IPS-15b (cell line): ENCODE measurements around the gene CNNM2.

Source experiments
- H3K27me3 ChIP-seq: one replicate; pipeline ENCODE4 v1.6.1; 2013; ENCODE audit warnings: low read length; ENCODE audit not compliant: control insufficient read depth, insufficient read depth
- H3K36me3 ChIP-seq: one replicate; pipeline ENCODE4 v1.6.1; 2013; ENCODE audit warnings: low read length; ENCODE audit not compliant: control insufficient read depth, insufficient read depth
- H3K4me1 ChIP-seq: one replicate; pipeline ENCODE4 v1.6.1; 2013; ENCODE audit warnings: mild to moderate bottlenecking, low read length; ENCODE audit not compliant: control insufficient read depth, insufficient read depth
- H3K4me3 ChIP-seq: one replicate; pipeline ENCODE4 v1.5.1; 2013; ENCODE audit warnings: low read depth, low read length
- H3K9ac ChIP-seq: one replicate; pipeline ENCODE4 v1.6.1; 2013; ENCODE audit warnings: low read depth, mild to moderate bottlenecking, low read length
- H3K9me3 ChIP-seq: one replicate; pipeline ENCODE4 v1.6.1; 2013; ENCODE audit warnings: mild to moderate bottlenecking, low read length; ENCODE audit not compliant: control insufficient read depth, insufficient read depth

Gene CNNM2

DNA sequence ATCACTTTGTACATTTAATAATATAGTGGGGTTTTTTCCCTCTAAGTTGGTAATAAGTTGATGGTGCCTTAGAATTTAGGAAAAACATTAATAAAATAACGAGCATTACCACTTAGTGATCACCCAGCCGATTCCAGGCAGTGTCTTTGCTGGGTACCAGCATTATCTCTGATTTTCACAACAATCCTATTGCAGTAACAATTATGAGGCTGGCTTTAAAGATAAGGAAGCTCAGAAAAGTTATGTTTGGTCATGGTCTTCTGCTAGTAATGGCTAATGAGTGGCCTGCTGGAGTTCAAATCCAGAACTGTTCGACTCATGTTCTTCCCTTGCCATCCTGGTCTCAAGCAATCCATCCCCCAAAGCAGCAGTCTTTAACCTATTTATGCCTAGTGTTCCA lies 127.9 kb downstream of the CNNM2 start:
- Histone ChIP-seq H3K27me3 (no peaks in the 10 kb centered on the region), H3K9ac (no peak overlapping the region)

DNA sequence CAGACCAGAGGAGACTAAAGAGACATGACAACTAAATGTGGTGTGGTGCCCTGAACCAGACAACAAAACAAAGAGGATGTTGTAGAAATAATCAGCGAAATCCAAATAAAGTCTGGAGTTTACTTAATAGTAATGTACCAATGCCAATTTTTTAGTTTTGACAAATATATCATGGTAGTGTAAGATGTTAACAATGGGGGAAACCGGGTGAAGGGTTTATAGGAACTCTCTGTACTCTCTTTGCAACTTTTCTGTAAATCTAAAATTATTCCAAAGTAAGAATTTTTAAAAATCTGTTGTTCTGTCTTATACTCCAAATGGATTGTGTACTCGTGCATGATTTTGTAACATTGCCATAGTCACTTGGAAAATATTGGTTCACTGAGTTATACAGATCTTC lies 129.3 kb downstream of the CNNM2 start:
- Histone ChIP-seq H3K4me3 (no peak overlapping the region), H3K4me1 (peaks cover 22% of the 10 kb centered on the region), H3K36me3 (peaks cover 3% of the 10 kb centered on the region), H3K9me3 (no peaks in the 10 kb centered on the region), H3K27me3 (no peaks in the 10 kb centered on the region), H3K9ac (no peak overlapping the region)

More for the DNA sequence above, 127.9 kb downstream of the CNNM2 start:
- Histone ChIP-seq H3K4me1 (peaks cover 25% of the 10 kb centered on the region), H3K36me3 (peaks cover 3% of the 10 kb centered on the region), H3K4me3 (no peak overlapping the region), H3K9me3 (no peaks in the 10 kb centered on the region)

DNA sequence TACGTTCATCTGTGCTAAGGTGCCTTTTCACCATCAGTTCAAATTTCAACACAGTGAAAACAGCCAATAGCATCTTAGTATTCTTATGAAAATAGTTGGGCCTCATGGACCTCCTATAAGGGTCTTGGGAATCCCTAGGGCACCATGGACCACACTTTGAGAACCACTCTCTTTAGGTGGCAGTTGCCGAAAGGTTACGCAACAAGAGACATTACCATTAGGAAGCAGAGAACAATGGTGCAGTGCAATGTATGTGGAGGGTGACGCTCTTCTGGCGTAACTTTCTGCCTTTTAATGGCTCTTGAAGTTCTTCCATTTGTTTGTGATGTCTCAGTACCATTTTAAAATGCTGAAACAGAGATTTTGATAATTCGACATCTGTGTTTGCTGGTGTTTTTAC lies 131.1 kb downstream of the CNNM2 start:
- peaks cover 3% of the 10 kb centered on the region for H3K36me3 ChIP-seq
- no peak overlapping the region for H3K4me3 ChIP-seq
- peaks cover 9% of the 10 kb centered on the region for H3K4me1 ChIP-seq
- no peak overlapping the region for H3K9ac ChIP-seq
- H3K9me3 ChIP-seq: no peaks in the 10 kb centered on the region
- no peaks in the 10 kb centered on the region for H3K27me3 ChIP-seq

DNA sequence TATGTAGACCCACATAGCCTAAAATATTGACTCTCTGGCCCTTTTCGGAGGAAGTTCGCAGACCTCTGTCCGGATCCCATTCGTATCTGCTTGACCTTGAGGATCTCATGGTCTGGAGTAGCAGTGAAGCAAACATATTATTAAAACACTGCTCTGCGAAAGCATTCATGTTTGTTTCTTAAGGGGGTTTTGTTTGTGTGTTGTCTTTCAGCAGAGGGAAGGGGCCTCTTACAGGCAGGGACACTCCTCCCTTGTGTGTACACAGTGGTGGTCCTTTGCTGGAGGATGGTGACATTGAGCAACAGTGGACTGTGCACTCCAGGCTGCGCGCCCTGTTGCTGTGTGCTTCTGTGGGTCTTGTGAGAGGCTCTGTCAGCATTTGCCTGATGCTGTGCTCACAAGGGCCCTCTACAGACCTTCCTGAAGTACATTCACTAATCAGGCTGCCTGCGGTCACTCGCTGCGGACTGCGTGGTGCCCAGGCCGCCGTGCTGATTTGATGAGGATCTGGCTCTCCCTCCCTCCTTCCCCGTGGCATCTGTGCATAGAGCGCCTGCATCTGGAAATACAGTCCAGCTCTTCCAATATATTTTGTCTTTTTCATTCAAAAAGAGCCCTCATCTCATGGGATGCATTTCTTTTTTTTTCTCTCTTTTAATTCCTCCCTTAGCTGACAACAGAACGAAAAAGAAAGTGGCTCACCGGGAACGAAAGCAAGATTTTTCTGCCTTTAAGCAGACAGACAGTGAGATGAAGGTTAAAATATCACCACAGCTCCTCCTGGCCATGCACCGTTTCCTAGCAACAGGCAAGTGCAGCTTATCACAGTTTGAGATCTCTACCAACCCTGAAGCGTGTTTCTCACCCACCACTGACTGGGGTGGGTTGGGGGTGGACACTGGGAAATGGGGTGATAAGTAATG lies 135.8 kb downstream of the CNNM2 start:
- Histone ChIP-seq H3K9ac (no peak overlapping the region), H3K9me3 (no peaks in the 10 kb centered on the region), H3K4me1 (no peaks in the 10 kb centered on the region), H3K27me3 (no peaks in the 10 kb centered on the region), H3K36me3 (peaks cover 3% of the 10 kb centered on the region), H3K4me3 (no peak overlapping the region)

DNA sequence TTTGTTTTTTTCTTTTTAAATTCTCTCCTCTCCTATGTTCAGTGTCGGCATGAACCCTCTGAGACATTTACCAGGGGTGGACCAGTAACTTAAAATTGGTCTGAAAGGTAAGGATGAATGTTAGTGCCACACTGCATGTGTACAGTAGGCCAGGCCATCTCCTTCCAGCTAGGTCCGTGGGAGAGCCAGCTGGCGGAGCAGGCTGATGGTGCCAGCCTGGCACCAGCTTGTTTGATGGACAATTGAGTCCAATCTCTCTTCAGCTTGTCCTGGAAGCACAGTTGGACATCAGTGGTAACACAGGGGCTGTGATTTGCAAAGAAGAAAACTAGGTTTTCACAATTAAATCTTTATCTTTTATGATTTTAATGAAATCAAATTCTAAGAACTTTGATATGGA lies 136.5 kb downstream of the CNNM2 start:
- peaks cover 3% of the 10 kb centered on the region for H3K36me3 ChIP-seq
- no peak overlapping the region for H3K9ac ChIP-seq
- H3K9me3 ChIP-seq: no peaks in the 10 kb centered on the region
- H3K4me3 ChIP-seq: no peak overlapping the region
- no peaks in the 10 kb centered on the region for H3K27me3 ChIP-seq
- no peaks in the 10 kb centered on the region for H3K4me1 ChIP-seq

DNA sequence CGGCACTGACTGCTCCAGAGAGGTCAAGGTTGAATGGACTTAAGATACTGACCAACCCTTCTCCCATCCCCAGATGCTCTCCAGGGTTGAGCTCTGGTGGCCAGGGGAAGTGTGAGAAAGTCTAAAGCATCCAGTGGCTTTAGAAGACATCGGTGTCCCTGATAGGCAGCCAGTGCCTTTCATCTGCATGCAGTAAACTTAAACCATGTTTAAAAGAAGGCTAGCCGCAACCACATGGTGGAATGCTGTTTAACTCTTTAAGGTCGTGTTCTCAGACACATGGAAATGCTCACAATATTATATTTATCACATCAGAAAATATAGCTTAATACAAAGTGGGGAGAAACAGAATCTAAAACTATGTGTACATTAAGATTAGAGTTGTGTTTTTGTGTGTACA lies 137.0 kb downstream of the CNNM2 start:
- Histone ChIP-seq H3K9me3 (no peaks in the 10 kb centered on the region), H3K9ac (no peak overlapping the region), H3K4me3 (no peak overlapping the region), H3K27me3 (no peaks in the 10 kb centered on the region), H3K36me3 (peaks cover 3% of the 10 kb centered on the region), H3K4me1 (no peaks in the 10 kb centered on the region)

DNA sequence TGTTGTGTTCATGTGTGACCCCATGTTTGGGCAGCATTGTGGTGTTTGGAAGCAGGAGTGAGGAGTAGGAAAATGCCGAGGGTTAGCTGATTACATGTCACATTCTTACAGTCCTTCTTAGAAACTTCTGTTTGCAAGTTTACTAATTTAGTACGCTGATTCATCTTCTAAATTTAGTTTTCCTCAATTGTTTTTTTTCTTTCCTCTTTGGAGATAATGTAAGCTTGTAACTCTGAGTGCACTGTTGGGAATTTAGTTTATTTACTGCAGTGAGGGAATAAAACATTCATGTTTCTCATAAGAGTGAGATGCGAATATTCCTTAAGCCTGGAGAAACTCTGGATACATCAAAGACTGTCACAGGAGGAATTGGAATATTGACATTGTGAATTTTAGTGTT lies 139.9 kb downstream of the CNNM2 start:
- Histone ChIP-seq H3K36me3 (no peaks in the 10 kb centered on the region), H3K4me3 (no peak overlapping the region), H3K4me1 (no peaks in the 10 kb centered on the region), H3K27me3 (no peaks in the 10 kb centered on the region), H3K9me3 (no peaks in the 10 kb centered on the region), H3K9ac (no peak overlapping the region)

DNA sequence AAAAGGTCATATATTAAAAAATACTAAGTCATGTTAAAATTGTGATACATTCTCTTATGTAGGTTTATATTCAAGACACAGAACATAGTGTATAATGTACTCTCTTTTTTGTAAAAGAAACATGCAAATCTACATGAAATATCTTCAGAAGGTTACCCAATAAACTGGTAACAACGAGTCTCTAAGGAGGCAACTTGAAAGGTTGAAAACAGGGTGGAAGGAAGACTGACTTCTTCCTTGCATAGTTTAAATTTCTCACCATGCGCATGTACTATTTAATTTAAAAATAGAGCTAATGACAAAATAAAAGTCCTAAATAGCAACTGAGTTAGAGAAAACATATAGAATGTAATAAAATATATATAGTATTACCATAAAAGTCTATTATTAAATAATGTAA lies 142.5 kb downstream of the CNNM2 start:
- H3K27me3 ChIP-seq: no peaks in the 10 kb centered on the region
- H3K4me1 ChIP-seq: no peaks in the 10 kb centered on the region
- no peaks in the 10 kb centered on the region for H3K9me3 ChIP-seq
- H3K36me3 ChIP-seq: no peaks in the 10 kb centered on the region
- H3K4me3 ChIP-seq: no peak overlapping the region
- no peak overlapping the region for H3K9ac ChIP-seq

DNA sequence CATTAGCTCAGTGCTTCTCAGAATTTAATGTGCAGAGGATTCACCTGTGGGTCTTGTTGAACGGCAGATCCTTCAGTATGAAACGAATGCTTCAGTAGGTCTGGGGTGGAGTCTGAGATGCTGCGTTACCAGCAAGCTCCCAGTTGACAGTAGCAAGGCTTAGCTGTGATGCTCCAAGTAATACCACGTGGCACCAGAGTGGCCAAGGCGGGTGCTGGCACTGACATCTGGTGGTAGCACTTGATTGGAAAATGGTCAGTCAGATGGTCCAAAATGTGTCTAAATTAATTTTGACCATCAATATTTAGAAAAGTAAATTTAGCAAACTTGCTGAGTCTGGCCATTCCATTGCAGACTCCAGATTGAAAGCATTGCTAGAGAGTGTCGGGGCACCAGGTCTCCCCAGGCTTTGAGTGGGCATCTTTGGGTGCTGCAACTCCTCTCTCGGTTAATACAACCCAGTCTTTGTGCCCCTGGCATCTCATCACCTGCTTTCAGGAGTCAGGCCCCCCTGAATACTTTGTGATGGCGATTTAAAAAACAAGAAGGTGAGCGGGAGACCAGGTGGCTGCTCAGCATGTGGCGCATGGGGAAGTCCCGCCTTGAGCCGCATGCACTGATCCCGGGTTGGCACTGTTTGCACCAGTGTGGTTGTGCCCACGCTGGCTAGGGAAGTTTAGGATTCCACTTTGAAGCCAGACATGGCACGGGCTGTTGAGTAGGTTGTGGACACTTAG lies 144.9 kb downstream of the CNNM2 start:
- H3K4me1 ChIP-seq: no peaks in the 10 kb centered on the region
- H3K4me3 ChIP-seq: no peak overlapping the region
- H3K9me3 ChIP-seq: no peaks in the 10 kb centered on the region
- no peak overlapping the region for H3K9ac ChIP-seq
- no peaks in the 10 kb centered on the region for H3K36me3 ChIP-seq
- no peaks in the 10 kb centered on the region for H3K27me3 ChIP-seq

DNA sequence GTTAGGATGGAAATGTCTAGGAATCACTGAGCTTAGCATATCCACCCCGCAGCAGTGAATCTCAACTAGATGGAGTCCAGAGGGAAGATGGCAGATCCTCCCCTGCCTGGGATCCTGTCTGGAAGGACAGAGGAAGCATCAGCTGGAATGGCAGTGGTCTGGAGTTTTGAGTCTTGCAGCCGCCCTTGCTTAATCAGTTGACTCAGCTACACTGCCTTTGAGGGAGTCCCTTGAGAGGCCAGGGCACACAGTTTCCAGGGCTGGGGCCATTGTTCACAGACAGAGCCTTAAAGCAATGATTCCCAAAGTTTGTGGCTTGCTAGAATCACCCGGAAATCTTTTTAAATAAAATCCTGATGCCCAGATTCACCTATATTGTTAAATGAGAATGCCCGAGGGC lies 146.9 kb downstream of the CNNM2 start:
- Histone ChIP-seq H3K36me3 (peaks cover 2% of the 10 kb centered on the region), H3K27me3 (no peaks in the 10 kb centered on the region), H3K4me1 (peaks cover 5% of the 10 kb centered on the region), H3K9ac (no peak overlapping the region), H3K9me3 (no peaks in the 10 kb centered on the region), H3K4me3 (no peak overlapping the region)

DNA sequence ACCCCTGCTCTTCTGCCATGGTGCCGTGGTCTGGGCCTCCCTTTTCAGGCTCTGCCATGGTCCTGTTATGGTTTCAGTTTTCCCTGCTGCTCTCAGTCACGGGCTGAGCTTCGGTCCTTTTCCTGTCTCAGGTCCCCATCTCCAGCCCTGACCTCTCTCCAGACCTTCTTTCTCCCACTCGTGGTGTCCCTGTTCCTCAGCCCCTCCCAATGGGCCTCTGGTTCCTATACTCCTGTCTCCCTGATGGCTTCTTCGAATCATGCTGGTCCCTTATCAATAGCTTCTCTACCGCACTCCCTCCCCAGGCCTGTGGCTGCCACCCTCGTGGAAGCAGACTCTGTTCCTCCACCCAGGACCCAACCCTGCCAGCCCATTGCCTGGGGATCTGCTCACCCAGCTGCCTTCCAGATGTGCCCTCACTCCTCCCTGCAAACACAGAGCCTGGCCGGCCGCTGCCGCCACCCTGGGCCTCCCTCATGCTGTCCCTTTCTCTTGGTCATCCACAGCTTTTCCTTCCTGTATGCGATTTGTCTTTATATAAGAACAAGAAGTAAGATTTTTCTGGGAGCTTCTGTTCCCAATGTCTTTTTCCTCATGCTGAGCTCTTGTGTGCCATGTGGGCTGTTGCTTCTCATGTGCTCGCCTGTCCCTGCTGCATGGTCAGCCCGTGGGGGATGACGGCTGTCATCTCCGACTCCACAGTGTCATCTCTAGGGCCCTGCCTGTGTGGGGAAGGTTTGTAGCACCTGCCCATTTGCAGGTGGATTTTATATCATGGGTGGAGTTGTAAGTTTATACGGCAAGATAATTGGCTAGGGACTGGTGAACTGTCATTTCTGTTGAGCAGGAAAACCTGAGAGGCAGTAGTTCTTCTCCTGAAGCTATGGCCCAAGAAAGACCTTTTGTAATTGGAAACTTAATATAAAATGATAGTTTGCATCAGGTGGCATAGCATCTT lies 148.3 kb downstream of the CNNM2 start:
- Histone ChIP-seq H3K27me3 (no peaks in the 10 kb centered on the region), H3K9me3 (no peaks in the 10 kb centered on the region), H3K9ac (no peak overlapping the region), H3K36me3 (peaks cover 2% of the 10 kb centered on the region), H3K4me3 (no peak overlapping the region), H3K4me1 (peaks cover 5% of the 10 kb centered on the region)
